GM12864 (cell line): ENCODE data around the gene VNN1.

ENCODE experiments used
- DNase-seq: peaks from one replicate; pipeline ENCODE4 v3.0.0-alpha.2; 2011; ENCODE audit warnings: low read depth
- H3K4me3 ChIP-seq: 2 replicates; pipeline ENCODE4 v1.5.1; 2011; ENCODE audit warnings: mild to moderate bottlenecking, low read depth, low read length, control low read depth
- TF ChIP-seq, protein P1 (sequence below): IDR thresholded peaks from 2 replicates; pipeline ENCODE4 v1.5.1; 2011; ENCODE audit warnings: low read depth, mild to moderate bottlenecking, moderate library complexity, low read length, control low read depth, inconsistent platforms; ENCODE audit errors: missing control alignments

The VNN1 gene

DNA sequence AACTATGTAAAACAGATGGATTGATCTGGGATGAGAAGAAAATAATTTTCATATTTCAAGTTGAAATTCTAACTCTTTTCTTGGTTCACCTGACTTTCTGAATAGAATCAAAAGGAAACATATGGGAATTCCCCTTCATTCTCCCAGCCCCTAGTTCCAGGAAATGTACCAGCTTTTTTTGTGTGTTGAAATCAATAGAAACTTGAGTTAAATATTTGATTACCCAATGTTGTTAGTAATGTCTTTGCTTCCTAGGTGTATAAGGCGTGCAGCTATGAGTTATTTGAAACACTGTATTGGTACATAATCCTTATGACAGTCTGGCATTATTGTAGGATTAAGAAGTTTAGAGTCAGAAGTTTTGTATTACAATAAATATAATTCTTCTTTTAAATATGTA is 22.4 kb upstream of the VNN1 start:
- DNase-seq = no peak
- H3K4me3 ChIP-seq = no peak overlapping the region
- TF ChIP-seq, protein P1, sequence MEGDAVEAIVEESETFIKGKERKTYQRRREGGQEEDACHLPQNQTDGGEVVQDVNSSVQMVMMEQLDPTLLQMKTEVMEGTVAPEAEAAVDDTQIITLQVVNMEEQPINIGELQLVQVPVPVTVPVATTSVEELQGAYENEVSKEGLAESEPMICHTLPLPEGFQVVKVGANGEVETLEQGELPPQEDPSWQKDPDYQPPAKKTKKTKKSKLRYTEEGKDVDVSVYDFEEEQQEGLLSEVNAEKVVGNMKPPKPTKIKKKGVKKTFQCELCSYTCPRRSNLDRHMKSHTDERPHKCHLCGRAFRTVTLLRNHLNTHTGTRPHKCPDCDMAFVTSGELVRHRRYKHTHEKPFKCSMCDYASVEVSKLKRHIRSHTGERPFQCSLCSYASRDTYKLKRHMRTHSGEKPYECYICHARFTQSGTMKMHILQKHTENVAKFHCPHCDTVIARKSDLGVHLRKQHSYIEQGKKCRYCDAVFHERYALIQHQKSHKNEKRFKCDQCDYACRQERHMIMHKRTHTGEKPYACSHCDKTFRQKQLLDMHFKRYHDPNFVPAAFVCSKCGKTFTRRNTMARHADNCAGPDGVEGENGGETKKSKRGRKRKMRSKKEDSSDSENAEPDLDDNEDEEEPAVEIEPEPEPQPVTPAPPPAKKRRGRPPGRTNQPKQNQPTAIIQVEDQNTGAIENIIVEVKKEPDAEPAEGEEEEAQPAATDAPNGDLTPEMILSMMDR = no peak

DNA sequence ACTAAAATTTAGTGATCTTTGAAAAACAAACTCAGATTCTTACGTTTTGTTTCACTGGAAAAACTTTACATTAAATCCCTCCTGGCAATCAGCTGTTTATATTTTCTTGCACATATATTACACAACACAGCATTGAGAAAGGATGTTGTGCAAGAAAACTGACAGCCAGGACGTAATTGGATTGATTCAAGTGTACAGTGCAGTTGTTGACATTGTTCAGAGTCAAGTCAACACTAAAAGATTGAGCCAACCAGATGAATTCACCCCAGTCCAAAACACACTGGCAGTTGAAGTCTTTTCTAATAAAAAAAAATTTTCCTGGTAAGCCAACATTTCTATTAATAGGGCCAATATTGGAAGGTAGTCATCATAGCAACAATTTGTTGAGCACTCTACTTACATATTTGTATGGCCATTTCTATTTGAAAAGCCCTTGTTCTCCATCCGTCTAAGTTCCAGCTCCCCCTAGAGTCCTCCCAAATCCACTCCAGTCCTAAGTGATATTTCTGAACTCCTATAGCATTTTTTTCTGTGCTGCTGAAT is 20.9 kb upstream of the VNN1 start:
- H3K4me3 ChIP-seq = no peak overlapping the region
- TF ChIP-seq, protein P1 = peak; percentile 19
- no peak for DNase-seq

DNA sequence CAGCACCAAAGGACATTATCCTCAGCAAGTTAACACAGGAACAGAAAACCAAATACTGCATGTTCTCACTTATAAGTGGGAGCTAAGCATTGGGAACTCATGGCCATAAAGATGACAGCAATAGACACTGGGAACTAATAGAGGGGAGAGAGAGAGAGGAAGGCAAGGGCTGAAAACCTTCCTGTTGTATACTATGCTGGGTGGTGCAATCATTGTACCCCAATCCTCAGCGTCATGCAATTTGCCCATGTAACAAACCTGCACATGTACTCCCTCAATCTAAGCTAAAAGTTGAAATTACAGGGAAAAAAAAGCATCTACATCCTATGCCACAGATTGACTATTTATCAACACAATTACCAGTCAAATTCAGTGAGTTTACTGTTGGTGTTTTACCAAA is 20.0 kb upstream of the VNN1 start:
- TF ChIP-seq, protein P1 = no peak
- H3K4me3 ChIP-seq = no peak overlapping the region
- no peak for DNase-seq

DNA sequence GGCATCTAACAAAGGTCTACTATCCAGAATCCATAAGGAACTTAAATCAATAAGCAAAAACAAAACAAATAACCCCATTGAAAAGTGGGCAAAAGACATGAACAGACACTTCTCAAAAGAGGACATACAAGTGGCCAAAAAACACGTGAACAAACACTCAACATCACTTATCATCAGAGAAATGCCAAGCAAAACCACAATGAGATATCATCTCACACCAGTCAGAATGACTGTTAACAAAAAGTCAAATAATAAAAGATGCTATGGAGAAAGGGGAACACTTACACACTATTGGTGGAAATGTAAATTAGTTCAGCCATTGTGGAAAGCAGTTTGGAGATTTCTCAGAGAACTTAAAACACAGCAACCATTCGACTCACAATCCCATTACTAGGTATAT is 19.4 kb upstream of the VNN1 start:
- H3K4me3 ChIP-seq = no peak overlapping the region
- TF ChIP-seq, protein P1 = no peak
- no peak for DNase-seq

DNA sequence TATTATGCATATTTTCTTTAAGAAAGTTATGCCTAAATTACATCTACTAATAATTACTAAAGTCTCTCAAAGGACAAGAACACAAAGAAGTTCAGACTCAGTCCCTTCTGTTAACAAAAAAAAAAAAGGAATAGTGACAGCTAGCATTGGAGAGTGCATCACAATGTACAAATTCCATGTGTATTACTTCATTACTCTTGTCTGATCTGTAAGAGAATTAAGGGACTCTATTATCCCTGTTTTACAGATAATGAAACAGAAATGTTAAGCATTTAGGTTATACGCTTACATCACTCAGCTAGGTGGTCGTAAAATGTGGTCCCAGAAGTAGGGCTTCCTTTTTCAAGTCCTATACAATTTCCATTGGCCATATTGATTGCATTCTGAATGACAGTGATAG is 17.2 kb upstream of the VNN1 start:
- no peak overlapping the region for H3K4me3 ChIP-seq
- no peak for DNase-seq
- TF ChIP-seq, protein P1 = no peak

DNA sequence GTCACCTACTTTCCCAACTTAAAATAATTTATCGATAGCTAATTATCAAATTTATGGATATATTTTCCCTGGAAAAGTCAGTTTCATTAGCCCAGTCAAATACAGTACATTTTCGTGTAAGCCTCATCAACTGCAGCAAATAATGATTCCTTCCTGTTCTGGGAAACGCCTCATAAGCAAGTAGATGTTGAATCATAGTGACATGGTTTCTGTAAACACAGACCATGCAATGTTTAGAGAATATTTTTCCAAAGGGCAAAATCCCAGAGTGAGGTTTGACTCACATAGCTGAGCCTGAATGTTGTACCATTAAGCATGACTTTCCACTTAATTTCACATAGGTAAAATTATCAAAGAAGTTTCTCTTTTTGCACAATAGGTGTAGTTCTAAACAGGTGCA is 16.7 kb upstream of the VNN1 start:
- H3K4me3 ChIP-seq = no peak overlapping the region
- no peak for DNase-seq
- TF ChIP-seq, protein P1 = no peak

DNA sequence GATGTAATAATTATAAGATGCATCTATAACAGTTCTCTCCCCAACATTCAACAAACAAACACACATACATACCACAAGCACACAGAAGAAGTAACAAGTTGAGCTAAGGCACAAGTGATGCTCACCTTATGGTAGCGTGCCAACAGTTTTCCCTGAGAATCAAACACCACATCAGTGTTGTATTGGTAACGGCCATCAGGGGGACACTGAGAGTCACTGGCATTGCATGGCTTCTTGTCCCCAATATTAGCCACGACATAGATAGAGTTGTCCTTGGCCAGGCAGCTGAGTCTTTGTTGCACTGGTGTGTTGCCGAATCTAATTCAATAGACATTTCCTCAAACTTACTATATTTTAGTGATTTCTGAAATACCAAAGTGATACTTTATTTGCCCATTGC is 14.8 kb upstream of the VNN1 start:
- DNase-seq = no peak

More for the DNA sequence above, 14.8 kb upstream of the VNN1 start:
- TF ChIP-seq, protein P1 = peak; percentile 22
- H3K4me3 ChIP-seq = no peak overlapping the region
